ENCODE results near the gene GPR176.
"Not testable (repeated sequence)": the region's sequence is repeated elsewhere in the genome, so short reads cannot be mapped to it uniquely, and the experiment has no call there.

GPR176 gene

DNA sequence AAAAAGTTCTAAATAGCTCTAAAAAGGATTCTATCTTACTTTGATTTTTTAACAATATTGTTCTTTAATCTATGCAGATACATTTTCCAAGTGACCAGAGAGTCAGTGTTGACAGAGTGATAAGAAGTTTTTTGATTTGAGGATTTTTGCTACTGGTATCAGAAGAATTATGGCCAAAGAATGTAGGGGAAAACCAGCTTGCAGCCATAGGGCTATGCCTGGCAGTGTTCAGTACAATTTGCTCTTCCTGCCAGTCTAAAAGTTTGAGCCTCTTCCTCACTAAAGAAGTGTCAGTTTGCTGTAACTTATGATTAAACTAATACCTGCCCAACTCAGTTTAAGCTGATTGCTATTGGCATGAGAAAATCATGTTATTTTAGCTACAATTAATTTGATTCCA, 102.2 kb downstream of the GPR176 start:
- Mint-ChIP-seq H3K36me3 (ENCODE audit: low read depth) (no peaks in the 10 kb centered on the region), H3K4me1 (ENCODE audit: low read depth) (no peaks in the 10 kb centered on the region), H3K27me3 (ENCODE audit: low read depth) (peaks cover 13% of the 10 kb centered on the region), H3K27ac (no peak overlapping the region), H3K9me3 (no peaks in the 10 kb centered on the region), H3K4me3 (no peak overlapping the region)
- DNase-seq (ENCODE audit: low spot score), result no peak

DNA sequence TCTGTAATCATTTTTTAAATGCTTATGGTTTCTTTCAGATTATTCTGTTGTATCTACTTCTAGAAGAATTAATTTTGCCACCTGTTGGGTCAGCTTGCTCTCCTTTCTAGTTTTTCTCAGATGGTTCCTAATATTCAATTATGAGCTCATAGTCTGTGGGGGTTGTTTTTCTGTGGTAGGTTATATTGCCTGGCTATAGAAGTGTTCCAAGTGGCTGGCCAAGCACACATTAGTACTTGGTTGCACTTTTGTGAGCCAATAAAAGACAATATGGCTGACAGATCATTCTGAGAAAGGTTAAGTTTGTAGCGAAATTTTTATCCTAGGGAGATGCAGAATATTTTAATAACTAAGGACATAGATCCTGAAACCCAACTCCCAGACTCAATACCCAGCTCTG, 105.6 kb downstream of the GPR176 start:
- Mint-ChIP-seq H3K4me1 (ENCODE audit: low read depth) (no peaks in the 10 kb centered on the region), H3K36me3 (ENCODE audit: low read depth) (no peaks in the 10 kb centered on the region), H3K4me3 (no peak overlapping the region), H3K27ac (no peak overlapping the region), H3K27me3 (ENCODE audit: low read depth) (peaks cover 17% of the 10 kb centered on the region), H3K9me3 (no peaks in the 10 kb centered on the region)
- DNase-seq (ENCODE audit: low spot score), result no peak

DNA sequence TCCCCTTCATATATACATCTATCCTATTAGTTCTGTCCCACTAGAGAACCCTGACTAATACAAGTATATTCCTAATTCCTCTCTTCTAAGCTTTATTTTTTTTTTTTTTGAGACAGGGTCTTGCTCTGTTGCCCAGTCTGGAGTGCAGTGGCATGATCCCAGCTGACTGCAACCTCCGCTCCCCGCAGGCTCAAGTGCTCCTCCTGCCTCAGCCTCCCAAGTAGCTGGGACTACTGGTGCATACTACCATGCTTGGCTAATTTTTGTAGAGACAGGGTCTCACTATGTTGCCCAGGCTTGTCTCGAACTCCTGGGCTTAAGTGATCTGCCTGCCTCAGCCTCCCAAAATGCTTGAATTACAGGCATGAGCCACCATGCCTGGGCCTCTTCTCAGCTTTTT, 107.4 kb downstream of the GPR176 start:
- H3K4me1 Mint-ChIP-seq (ENCODE audit: low read depth); H3K4me3 Mint-ChIP-seq; H3K27ac Mint-ChIP-seq; H3K36me3 Mint-ChIP-seq (ENCODE audit: low read depth); DNase-seq (ENCODE audit: low spot score); H3K9me3 Mint-ChIP-seq: not testable (repeated sequence)
- peaks cover 25% of the 10 kb centered on the region for H3K27me3 Mint-ChIP-seq (ENCODE audit: low read depth)

DNA sequence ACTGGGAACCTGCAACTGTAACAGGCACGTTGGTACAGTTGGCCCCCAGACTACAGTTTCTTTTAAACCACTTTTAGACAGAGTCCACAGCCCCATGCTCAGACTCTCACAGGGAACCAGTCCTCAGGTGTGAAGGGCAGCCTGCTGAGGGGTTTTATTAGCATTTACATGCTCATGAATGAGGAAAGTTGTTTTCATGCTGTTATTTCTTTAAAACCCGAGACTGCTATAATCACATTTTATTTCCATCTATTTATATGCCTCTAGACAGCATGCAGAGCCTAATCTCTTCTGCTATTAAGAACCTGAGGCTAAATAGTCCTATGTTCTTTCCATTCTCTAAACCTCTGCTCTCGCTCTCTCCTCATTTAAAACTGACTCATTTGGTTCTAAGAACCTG, 111.2 kb downstream of the GPR176 start:
- Mint-ChIP-seq H3K27me3 (ENCODE audit: low read depth) (peaks cover 33% of the 10 kb centered on the region), H3K36me3 (ENCODE audit: low read depth) (no peaks in the 10 kb centered on the region), H3K9me3 (no peaks in the 10 kb centered on the region), H3K4me1 (ENCODE audit: low read depth) (no peaks in the 10 kb centered on the region), H3K4me3 (no peak overlapping the region), H3K27ac (no peak overlapping the region)
- no peak for DNase-seq (ENCODE audit: low spot score)

DNA sequence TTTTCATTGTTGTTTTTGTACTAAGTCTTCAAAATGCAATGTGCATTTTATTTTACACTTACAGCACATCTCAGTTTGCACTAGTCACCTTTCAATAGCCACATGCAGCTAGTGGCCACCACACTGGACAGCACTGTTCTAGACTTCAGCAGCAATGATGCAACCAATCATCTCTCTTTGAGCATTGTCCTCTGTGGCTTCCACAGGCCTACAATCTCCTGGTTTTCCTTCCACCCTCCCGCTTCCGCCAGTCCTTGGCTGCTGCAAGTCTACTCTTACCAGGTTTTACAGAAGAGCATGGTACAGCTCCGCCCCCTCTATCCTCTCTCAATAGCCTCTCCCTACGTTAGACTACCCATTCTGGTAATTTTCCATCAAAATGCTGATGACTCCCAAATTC, 112.3 kb downstream of the GPR176 start:
- Mint-ChIP-seq H3K27ac (no peak overlapping the region), H3K4me1 (ENCODE audit: low read depth) (no peaks in the 10 kb centered on the region), H3K36me3 (ENCODE audit: low read depth) (no peaks in the 10 kb centered on the region), H3K4me3 (no peak overlapping the region), H3K27me3 (ENCODE audit: low read depth) (peaks cover 37% of the 10 kb centered on the region), H3K9me3 (no peaks in the 10 kb centered on the region)
- no peak for DNase-seq (ENCODE audit: low spot score)

DNA sequence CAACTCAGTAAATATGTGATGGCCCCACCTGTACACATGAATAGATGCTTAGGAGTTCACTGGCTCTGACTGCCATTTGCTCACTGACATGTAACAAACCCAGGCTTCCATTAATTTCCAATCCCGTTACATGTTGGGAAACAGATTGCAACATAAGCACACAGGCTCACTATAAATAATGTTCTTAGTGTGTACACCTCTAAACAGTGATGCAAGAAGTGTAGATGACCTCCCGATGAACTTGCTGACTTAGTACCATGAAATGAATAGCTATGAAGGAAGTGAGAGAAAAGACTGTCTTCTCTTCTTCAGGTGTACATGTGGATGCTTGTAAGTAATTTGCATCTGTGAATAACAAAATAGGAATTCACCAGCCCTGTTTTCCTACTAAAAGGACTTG, 116.0 kb downstream of the GPR176 start:
- Mint-ChIP-seq H3K4me1 (ENCODE audit: low read depth) (no peaks in the 10 kb centered on the region), H3K4me3 (no peak overlapping the region), H3K36me3 (ENCODE audit: low read depth) (no peaks in the 10 kb centered on the region), H3K27ac (no peak overlapping the region), H3K27me3 (ENCODE audit: low read depth) (peaks cover 32% of the 10 kb centered on the region), H3K9me3 (no peaks in the 10 kb centered on the region)
- no peak for DNase-seq (ENCODE audit: low spot score)

DNA sequence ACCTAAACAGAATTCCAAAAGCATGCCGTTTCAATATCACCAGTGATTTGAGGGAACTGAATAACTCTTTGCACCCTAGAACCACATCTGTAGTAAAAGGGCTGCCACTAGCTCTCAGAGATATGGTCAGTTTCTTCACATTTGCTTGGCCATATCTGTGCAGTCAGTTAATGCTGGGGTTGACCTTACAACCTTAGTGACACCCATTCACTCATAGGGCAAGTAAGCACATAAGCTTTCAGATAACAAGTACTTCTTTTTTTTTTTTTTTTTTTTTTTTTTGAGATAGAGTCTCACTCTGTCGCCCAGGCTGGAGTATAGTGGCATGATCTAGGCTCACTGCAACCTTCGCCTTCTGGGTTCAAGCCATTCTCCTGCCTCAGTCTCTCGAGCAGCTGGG, 117.0 kb downstream of the GPR176 start:
- Mint-ChIP-seq H3K27me3 (ENCODE audit: low read depth) (peaks cover 28% of the 10 kb centered on the region), H3K4me3 (no peak overlapping the region), H3K27ac (no peak overlapping the region), H3K4me1 (ENCODE audit: low read depth) (no peaks in the 10 kb centered on the region), H3K9me3 (no peaks in the 10 kb centered on the region), H3K36me3 (ENCODE audit: low read depth) (no peaks in the 10 kb centered on the region)
- DNase-seq (ENCODE audit: low spot score), result no peak

DNA sequence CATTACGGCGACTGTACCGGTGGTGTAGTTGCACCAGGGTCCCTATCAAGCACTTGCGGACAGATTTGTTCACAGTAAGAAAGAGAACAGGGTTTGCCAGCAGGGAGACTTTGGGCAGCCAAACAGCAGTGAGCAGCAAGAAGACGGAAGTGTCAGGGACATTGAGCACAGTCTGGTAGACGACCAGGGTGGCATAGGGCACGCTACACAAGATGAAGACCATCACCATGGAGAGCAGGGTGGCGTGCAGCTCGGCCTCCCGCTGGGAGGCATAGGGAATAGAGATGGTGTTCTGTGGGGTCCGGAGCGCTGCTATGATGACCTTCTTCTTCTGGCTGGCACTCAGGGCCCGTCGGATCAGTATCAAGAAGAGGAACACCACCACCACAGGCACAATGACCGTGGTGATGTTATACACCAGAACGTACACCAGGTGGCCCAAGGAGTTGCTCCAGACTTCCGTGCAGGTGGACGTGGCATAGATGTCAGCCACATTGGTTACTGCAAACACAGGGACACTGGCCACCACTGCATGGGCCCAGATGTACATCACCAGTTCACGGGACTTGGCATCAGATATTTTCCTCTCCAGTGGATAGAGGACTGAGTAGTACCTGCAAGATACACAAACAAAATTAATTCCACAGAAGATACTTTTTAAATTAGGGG, 118.3 kb downstream of the GPR176 start:
- DNase-seq (ENCODE audit: low spot score), result no peak
- Mint-ChIP-seq H3K27ac (no peak overlapping the region), H3K27me3 (ENCODE audit: low read depth) (peaks cover 22% of the 10 kb centered on the region)

DNA sequence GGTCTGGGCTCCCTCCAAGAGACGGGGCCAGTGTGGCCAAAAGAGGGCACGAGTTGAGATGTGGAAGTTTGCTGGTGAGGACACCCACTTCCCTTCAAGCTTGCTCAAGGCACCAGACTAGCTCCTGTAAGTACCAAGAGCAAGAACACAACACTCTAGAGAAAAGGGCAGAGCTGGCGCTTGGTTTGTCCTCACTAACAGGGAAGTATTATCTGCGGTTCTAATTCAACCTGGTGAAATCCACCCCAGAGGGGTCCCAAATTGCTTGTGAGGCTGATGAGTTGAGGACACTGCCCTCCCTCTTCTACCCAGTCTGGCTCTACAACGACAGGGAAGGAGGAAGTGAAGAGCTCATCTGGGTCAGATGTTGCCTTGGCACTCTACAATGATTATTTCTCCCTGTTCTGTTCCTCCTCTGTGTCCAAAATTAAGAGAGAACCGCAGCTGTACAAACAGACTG, 120.5 kb downstream of the GPR176 start:
- Mint-ChIP-seq H3K27ac (no peak overlapping the region), H3K4me1 (ENCODE audit: low read depth) (no peaks in the 10 kb centered on the region), H3K27me3 (ENCODE audit: low read depth) (peaks cover 36% of the 10 kb centered on the region)

More for the DNA sequence above, 118.3 kb downstream of the GPR176 start:
- no peaks in the 10 kb centered on the region for H3K36me3 Mint-ChIP-seq (ENCODE audit: low read depth)
- no peak overlapping the region for H3K4me3 Mint-ChIP-seq
- no peaks in the 10 kb centered on the region for H3K9me3 Mint-ChIP-seq
- no peaks in the 10 kb centered on the region for H3K4me1 Mint-ChIP-seq (ENCODE audit: low read depth)

DNA sequence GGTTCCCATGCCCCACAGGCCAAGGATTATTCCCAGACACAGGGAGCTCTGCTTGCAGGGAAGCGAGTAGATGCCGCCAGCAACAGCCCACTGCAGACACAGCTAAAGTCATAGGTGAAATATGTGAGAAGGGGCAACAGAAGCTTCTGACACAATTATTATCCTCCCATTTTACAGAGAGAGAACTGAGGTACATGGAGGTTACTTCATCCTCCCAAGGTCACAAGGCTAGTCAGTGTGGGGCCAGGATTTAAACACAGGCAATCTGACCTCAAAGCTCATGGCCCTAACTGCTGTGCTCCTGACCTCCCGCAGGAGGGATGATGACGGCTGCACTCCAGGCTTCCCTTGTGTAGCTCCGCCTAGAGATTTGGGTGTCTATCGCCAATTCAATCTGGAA, 121.7 kb downstream of the GPR176 start:
- Mint-ChIP-seq H3K27ac (no peak overlapping the region), H3K9me3 (no peaks in the 10 kb centered on the region), H3K36me3 (ENCODE audit: low read depth) (no peaks in the 10 kb centered on the region), H3K4me1 (ENCODE audit: low read depth) (no peaks in the 10 kb centered on the region), H3K27me3 (ENCODE audit: low read depth) (peaks cover 38% of the 10 kb centered on the region), H3K4me3 (no peak overlapping the region)
- DNase-seq (ENCODE audit: low spot score), result no peak

More for the DNA sequence above, 120.5 kb downstream of the GPR176 start:
- Mint-ChIP-seq H3K36me3 (ENCODE audit: low read depth) (no peaks in the 10 kb centered on the region), H3K4me3 (no peak overlapping the region), H3K9me3 (no peaks in the 10 kb centered on the region)
- no peak for DNase-seq (ENCODE audit: low spot score)

DNA sequence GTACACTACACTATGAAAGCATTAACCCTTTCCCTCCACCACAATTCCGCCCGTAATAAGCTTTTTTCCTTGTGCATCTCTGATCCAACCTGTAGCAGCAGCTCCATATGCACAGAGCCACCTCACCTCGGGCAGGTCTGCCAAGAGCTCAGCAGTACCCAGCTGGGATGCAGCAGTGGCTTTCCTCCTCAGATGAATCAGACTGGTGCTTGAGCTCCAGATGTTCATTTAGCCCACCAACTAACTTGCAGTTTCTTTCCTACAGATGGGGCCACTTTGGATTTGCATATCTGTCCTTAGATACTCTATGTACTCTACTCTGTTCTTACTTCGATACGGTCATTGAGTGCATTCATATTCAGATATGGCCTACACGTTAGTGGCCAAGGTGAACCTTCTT, 122.7 kb downstream of the GPR176 start:
- H3K36me3 Mint-ChIP-seq (ENCODE audit: low read depth), result no peaks in the 10 kb centered on the region
- H3K27ac Mint-ChIP-seq, result no peak overlapping the region
- no peak overlapping the region for H3K4me3 Mint-ChIP-seq
- H3K9me3 Mint-ChIP-seq, result no peaks in the 10 kb centered on the region
- H3K27me3 Mint-ChIP-seq (ENCODE audit: low read depth), result peaks cover 42% of the 10 kb centered on the region
- DNase-seq (ENCODE audit: low spot score), result no peak
- no peaks in the 10 kb centered on the region for H3K4me1 Mint-ChIP-seq (ENCODE audit: low read depth)

DNA sequence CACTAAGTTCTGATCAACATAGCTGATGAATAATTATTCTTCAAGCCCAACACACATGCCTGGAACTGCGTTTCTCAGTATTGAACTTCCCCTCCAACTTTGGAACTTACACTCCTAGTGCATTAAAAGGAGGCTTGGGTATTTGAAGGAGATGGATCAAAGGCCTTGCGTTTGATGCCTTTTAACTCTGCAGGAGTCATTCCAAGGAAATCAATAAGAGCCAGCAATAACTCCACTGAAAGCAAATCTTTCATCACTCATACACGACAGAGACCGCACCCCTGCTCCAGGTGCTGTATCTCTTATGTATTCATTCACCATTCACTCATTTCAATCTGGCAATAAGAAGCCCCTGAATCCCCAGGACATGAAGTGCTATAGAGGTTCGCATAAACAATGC, 123.5 kb downstream of the GPR176 start:
- Mint-ChIP-seq H3K27me3 (ENCODE audit: low read depth) (peaks cover 44% of the 10 kb centered on the region), H3K27ac (no peak overlapping the region), H3K9me3 (no peaks in the 10 kb centered on the region), H3K4me3 (no peak overlapping the region), H3K36me3 (ENCODE audit: low read depth) (no peaks in the 10 kb centered on the region), H3K4me1 (ENCODE audit: low read depth) (no peaks in the 10 kb centered on the region)
- no peak for DNase-seq (ENCODE audit: low spot score)

DNA sequence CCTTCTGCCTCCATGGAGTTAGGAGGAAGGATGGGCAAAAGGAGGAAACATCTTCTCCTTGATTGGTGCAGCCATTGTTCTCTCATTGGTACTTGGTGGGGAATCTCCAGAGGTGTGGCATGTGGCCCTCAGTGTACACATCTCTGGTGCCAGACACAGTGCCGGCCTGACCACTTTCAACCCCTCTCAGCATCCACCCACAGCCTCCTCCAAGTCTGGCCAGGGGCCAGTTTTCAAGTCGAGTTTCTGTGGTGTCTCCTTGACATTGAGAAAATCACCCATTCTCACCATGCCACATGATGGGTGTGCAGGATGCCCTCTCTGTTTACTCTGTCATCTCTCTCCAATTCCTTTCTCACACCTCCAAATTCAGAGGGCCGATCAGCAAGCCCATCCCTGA, 124.6 kb downstream of the GPR176 start:
- no peak for DNase-seq (ENCODE audit: low spot score)
- no peaks in the 10 kb centered on the region for H3K36me3 Mint-ChIP-seq (ENCODE audit: low read depth)
- H3K4me1 Mint-ChIP-seq (ENCODE audit: low read depth), result no peaks in the 10 kb centered on the region
- H3K27ac Mint-ChIP-seq, result no peak overlapping the region
- H3K27me3 Mint-ChIP-seq (ENCODE audit: low read depth), result peaks cover 44% of the 10 kb centered on the region
- H3K9me3 Mint-ChIP-seq, result no peaks in the 10 kb centered on the region
- H3K4me3 Mint-ChIP-seq, result no peak overlapping the region

DNA sequence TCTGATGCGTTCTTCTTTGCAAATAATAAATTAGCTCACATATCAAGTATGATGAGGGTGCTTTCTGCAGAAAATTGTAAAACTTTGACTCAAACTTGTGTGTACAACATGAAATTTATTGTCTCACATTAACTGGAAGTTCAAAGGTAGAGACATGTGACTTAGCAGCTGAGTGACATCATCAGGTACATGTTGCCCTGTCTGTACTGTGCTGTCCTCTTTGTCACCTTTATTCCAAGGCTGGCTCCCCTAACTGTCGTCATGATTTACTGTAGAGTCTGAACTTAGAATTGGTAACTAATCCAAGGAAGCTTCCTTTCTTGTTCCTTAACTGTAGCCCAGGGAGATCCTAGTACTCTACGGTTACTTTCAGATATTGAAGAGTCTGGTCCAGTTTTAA, 125.1 kb downstream of the GPR176 start:
- no peak overlapping the region for H3K4me3 Mint-ChIP-seq
- no peaks in the 10 kb centered on the region for H3K36me3 Mint-ChIP-seq (ENCODE audit: low read depth)
- peaks cover 42% of the 10 kb centered on the region for H3K27me3 Mint-ChIP-seq (ENCODE audit: low read depth)

DNA sequence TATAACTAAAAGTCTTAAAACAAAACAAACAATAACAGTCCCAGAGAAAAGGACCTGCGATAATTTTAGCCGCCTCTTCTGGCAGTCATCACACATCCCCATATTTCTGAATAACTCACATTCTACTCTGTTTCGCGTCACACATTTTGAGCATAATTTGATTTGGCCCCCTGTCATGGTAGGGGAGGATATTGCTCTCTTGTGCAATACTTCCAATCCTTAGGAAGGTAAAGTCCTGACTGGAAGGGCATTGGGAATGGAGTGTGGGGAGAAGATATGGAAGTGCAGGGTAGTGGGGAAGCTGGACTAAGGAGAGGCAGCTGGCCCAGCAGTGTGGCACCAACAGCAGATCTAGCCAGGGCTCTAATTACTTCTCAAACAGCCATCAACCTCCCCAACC, 126.1 kb downstream of the GPR176 start:
- Mint-ChIP-seq H3K9me3 (no peaks in the 10 kb centered on the region), H3K36me3 (ENCODE audit: low read depth) (no peaks in the 10 kb centered on the region), H3K27ac (no peak overlapping the region), H3K27me3 (ENCODE audit: low read depth) (peaks cover 39% of the 10 kb centered on the region), H3K4me3 (no peak overlapping the region), H3K4me1 (ENCODE audit: low read depth) (no peaks in the 10 kb centered on the region)
- DNase-seq (ENCODE audit: low spot score), result no peak

More for the DNA sequence above, 125.1 kb downstream of the GPR176 start:
- Mint-ChIP-seq H3K9me3 (no peaks in the 10 kb centered on the region), H3K4me1 (ENCODE audit: low read depth) (no peaks in the 10 kb centered on the region), H3K27ac (no peak overlapping the region)
- no peak for DNase-seq (ENCODE audit: low spot score)
